SK-N-SH (cell line): Measurements from ENCODE around the gene DMGDH. TPM values are rescaled to one million over a fixed set of nuclear protein-coding genes. Genes with fewer than 3 reads are reported as not detected.

Source experiments
- CTCF ChIA-PET: fragments of 300-600, 350-600 bp; formaldehyde crosslinking; extraction: SDS; loops from one replicate; lab custom pipeline; 2021; lab: Yijun Ruan, JAX
- POLR2A ChIA-PET: fragments of 350-600 bp; sonication (Branson Sonifier 250); formaldehyde crosslinking; extraction: SDS; loops from one replicate; lab custom pipeline; 2020; ENCODE audit warnings: antibody characterized with exemption, inconsistent platforms; lab: Yijun Ruan, JAX
- DNase-seq: peaks from one replicate; pipeline ENCODE4 v3.0.0; 2012
- H2AFZ ChIP-seq: fragments of 200-600 bp; sonication (generic); 2 replicates; pipeline ENCODE4 v1.8.1; 2016; ENCODE audit warnings: antibody characterized with exemption, mild to moderate bottlenecking, low read depth
- H3F3A ChIP-seq: fragments of 200-600 bp; sonication (generic); replicated peaks from 2 replicates; pipeline ENCODE3; 2016; ENCODE audit warnings: antibody characterized with exemption, mild to moderate bottlenecking; ENCODE audit not compliant: insufficient read depth
- H3K27ac ChIP-seq, 2 experiments: fragments of 200-500 bp in 1 of 2; fragments of 200-600 bp in 1 of 2; sonication (Bioruptor generic) in 1 of 2; sonication (generic), shearing (Covaris generic) in 1 of 2; 2 replicates each; pipeline versions ENCODE4 v1.5.1 to v1.6.1; 2014 to 2016; ENCODE audit warnings: low read depth in 2 of 2, inconsistent platforms in 1 of 2, low read length in 1 of 2, mild to moderate bottlenecking in 1 of 2, mixed read lengths in 1 of 2
- H3K27me3 ChIP-seq: fragments of 200-600 bp; sonication (generic), shearing (Covaris generic); 2 replicates; pipeline ENCODE4 v1.6.1; 2016; ENCODE audit warnings: mixed run types; ENCODE audit not compliant: insufficient read depth
- H3K36me3 ChIP-seq, 2 experiments: fragments of 200-500 bp in 1 of 2; fragments of 200-600 bp in 1 of 2; sonication (Bioruptor generic) in 1 of 2; sonication (generic) in 1 of 2; replicated peaks in 1 of 2; 2 replicates each; pipeline versions ENCODE3 to v1.5.1; 2014 to 2016; ENCODE audit warnings: low read length in 1 of 2, mild to moderate bottlenecking in 1 of 2; ENCODE audit not compliant: insufficient read depth in 2 of 2, control insufficient read depth in 1 of 2
- H3K4me1 ChIP-seq, 2 experiments: fragments of 200-500 bp in 1 of 2; fragments of 200-600 bp in 1 of 2; sonication (Bioruptor generic) in 1 of 2; sonication (generic), shearing (Covaris generic) in 1 of 2; 2 replicates each; pipeline versions ENCODE4 v1.5.1 to v1.6.1; 2014 to 2016; ENCODE audit warnings: low read depth in 1 of 2, low read length in 1 of 2, mixed run types in 1 of 2; ENCODE audit not compliant: insufficient read depth in 2 of 2, control insufficient read depth in 1 of 2
- H3K4me2 ChIP-seq: fragments of 200-600 bp; sonication (generic), shearing (Covaris generic); 2 replicates; pipeline ENCODE4 v1.6.1; 2017; ENCODE audit warnings: mixed run types
- H3K4me3 ChIP-seq, 2 experiments: fragments of 200-500 bp in 1 of 2; fragments of 200-600 bp in 1 of 2; sonication (Bioruptor generic) in 1 of 2; sonication (generic), shearing (Covaris generic) in 1 of 2; 2 replicates each; pipeline versions ENCODE4 v1.5.1 to v1.8.1; 2014 to 2016; ENCODE audit warnings: low read depth in 2 of 2, inconsistent platforms in 1 of 2, low read length in 1 of 2, mild to moderate bottlenecking in 1 of 2, mixed read lengths in 1 of 2, moderate library complexity in 1 of 2
- H3K79me2 ChIP-seq: fragments of 200-600 bp; sonication (generic); 2 replicates; pipeline ENCODE4 v1.8.1; 2017; ENCODE audit warnings: mild to moderate bottlenecking; ENCODE audit not compliant: insufficient read depth
- H3K9ac ChIP-seq: fragments of 200-600 bp; sonication (generic); 2 replicates; pipeline ENCODE4 v1.6.1; 2017; ENCODE audit warnings: mixed run types
- H3K9me2 ChIP-seq: fragments of 200-600 bp; sonication (generic); 2 replicates; pipeline ENCODE4 v1.6.1; 2017; ENCODE audit warnings: mixed run types
- H3K9me3 ChIP-seq: fragments of 200-600 bp; sonication (generic); 2 replicates; pipeline ENCODE4 v1.6.1; 2017; ENCODE audit warnings: mixed run types, mild to moderate bottlenecking, moderate library complexity
- H4K20me1 ChIP-seq: fragments of 200-600 bp; sonication (generic); 2 replicates; pipeline ENCODE4 v1.6.1; 2017; ENCODE audit warnings: mild to moderate bottlenecking, mixed run types; ENCODE audit not compliant: insufficient read depth
- CHD2 ChIP-seq: fragments of 150-350 bp; IDR thresholded peaks from 2 replicates; pipeline ENCODE4 v1.6.1; 2018; ENCODE audit warnings: low read length; ENCODE audit not compliant: partially characterized antibody
- GABPA ChIP-seq: IDR thresholded peaks from 2 replicates; pipeline ENCODE4 v1.4.0; 2012; ENCODE audit warnings: low read depth, mild to moderate bottlenecking
- IRF3 ChIP-seq: fragments of 150-350 bp; IDR thresholded peaks from 2 replicates; pipeline ENCODE4 v1.6.1; 2016; ENCODE audit warnings: mild to moderate bottlenecking, low read depth, low read length
- JUND ChIP-seq: IDR thresholded peaks from 2 replicates; pipeline ENCODE4 v1.4.0; 2012
- NFIC ChIP-seq: IDR thresholded peaks from 2 replicates; pipeline ENCODE4 v1.4.0; 2012; ENCODE audit warnings: borderline replicate concordance
- NRF1 ChIP-seq: IDR thresholded peaks from 2 replicates; pipeline ENCODE4 v1.6.1; 2012; ENCODE audit warnings: low read depth, mild to moderate bottlenecking, low read length
- POLR2AphosphoS5 ChIP-seq: IDR thresholded peaks from 2 replicates; pipeline ENCODE4 v1.6.1; 2012; ENCODE audit warnings: low read depth, low read length
- RCOR1 ChIP-seq: fragments of 150-350 bp; IDR thresholded peaks from 2 replicates; pipeline ENCODE4 v1.6.1; 2017; ENCODE audit warnings: antibody characterized with exemption, low read length
- REST ChIP-seq: IDR thresholded peaks from 2 replicates; pipeline ENCODE4 v1.6.1; 2012; ENCODE audit warnings: mild to moderate bottlenecking, low read depth, low read length, moderate library complexity
- TCF12 ChIP-seq: IDR thresholded peaks from 2 replicates; pipeline ENCODE4 v1.4.0; 2012
- TEAD4 ChIP-seq: IDR thresholded peaks from 2 replicates; pipeline ENCODE4 v1.4.0; 2012; ENCODE audit warnings: mild to moderate bottlenecking, borderline replicate concordance; ENCODE audit not compliant: insufficient read depth
- USF2 ChIP-seq: fragments of 150-350 bp; IDR thresholded peaks from 2 replicates; pipeline ENCODE4 v1.6.1; 2017; ENCODE audit warnings: antibody characterized with exemption, low read length, low read depth, borderline replicate concordance
- WGBS: methylation state at CpG from one replicate; pipeline ENCODE4 v1.1.6; 2017; ENCODE audit warnings: low lambda C conversion rate; 5-methylcytosine and 5-hydroxymethylcytosine counted together
- polyA plus RNA-seq, 3 experiments: library from polyadenylated mRNA; depleted of rRNA; stranded (reverse); fragments of >200 nt; gene quantifications; 2 replicates each; pipeline ENCODE4 v1.2.3, GENCODE V29; 2012

Gene DMGDH
- polyA plus RNA-seq, 1 of the 3 experiments (the other 2 are of a cell fraction): 0.56 TPM

- Histone ChIP-seq H3K9ac (no peak overlapping the region), H3K4me2 (no peak overlapping the region; the same call in 1 of the 2 replicates), H3K79me2 (no peaks in the 10 kb centered on the region), H4K20me1 (no peaks in the 10 kb centered on the region), H3K9me2 (no peaks in the 10 kb centered on the region), H3K36me3 (no peaks in the 10 kb centered on the region), H3K27ac (no peak overlapping the region), H3K9me3 (no peaks in the 10 kb centered on the region), H3K27me3 (no peaks in the 10 kb centered on the region), H3K4me1 (peaks cover 3 to 6% of the 10 kb centered on the region in 2 experiments; a peak in 2 of 4 replicates), H3F3A (no peaks in the 10 kb centered on the region), H2AFZ (no peak overlapping the region), H3K4me3 (no peak overlapping the region)
- 83% methylated on average over 4 of the region's 4 CpGs for WGBS
- ChIA-PET POLR2A (no interaction called here), CTCF (interaction anchor here (0.6 kb wide), 1 partner anchor 27 kb away, joined by 3 read pairs; no protein-coding TSS in a partner anchor)
- TF ChIP-seq CHD2 (no peak), IRF3 (no peak), GABPA (no peak), JUND (no peak), RCOR1 (no peak), NFIC (no peak), POLR2AphosphoS5 (no peak), TEAD4 (no peak), REST (no peak), USF2 (no peak), NRF1 (no peak), TCF12 (no peak)
- no peak for DNase-seq
These were observed 116.2 kb downstream of the DMGDH start for GRCh38 chr5:78953092-78953800.

Other genes with a start within 250 kb of the DMGDH start
- gene ARSB, start 84.4 kb downstream of the DMGDH start, polyA plus RNA-seq (2012; rRNA removed): 12.5 and 17.6 TPM in 2 replicates
- not detected in 2 replicates for gene BHMT2, start 93 bp upstream of the DMGDH start, polyA plus RNA-seq (2012; rRNA removed)
- not detected in 2 replicates for gene BHMT, start 42.1 kb upstream of the DMGDH start, polyA plus RNA-seq (2012; rRNA removed)
- 1.7 and 1.9 TPM in 2 replicates for gene JMY, start 166.5 kb upstream of the DMGDH start, polyA plus RNA-seq (2012; rRNA removed)